ENCODE results near the gene MFN2. TPM values are rescaled to one million over a fixed set of nuclear protein-coding genes. Genes with fewer than 3 reads are reported as not detected.
"Not testable (repeated sequence)": the region's sequence is repeated elsewhere in the genome, so short reads cannot be mapped to it uniquely, and the experiment has no call there.

The MFN2 gene
- total RNA-seq, 1 experiment from 2014 or later, result 34.1 TPM

DNA sequence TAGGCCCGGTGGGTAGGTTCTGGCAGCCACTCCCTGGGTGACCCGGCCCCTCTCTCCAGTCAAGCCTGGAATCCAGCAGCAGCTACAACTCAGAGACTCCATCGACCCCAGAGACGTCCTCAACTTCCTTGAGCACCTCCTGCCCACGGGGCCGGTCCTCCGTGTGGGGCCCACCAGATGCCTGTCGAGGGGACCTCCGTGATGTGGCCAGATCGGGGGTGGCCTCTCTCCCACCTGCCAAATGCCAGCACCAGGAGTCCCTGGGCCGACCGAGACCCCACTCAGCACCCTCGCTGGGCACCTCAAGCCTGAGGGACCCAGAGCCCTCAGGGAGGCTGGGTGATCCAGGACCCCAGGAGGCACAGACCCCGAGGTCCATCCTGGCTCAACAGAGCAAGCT lies 41.8 kb downstream of the MFN2 start:
- Histone ChIP-seq H3K36me3 (ENCODE audit: insufficient read depth, low read length) (0 out of 2 replicates have a peak, but pooled peaks cover 2% of the 10 kb centered on the region), H3K27ac (ENCODE audit: low read length) (no peak overlapping the region), H4K20me1 (ENCODE audit: insufficient read depth, low read depth, low read length) (no peaks in the 10 kb centered on the region), H3K9me3 (ENCODE audit: low read length) (no peaks in the 10 kb centered on the region), H3K4me2 (ENCODE audit: low read depth, low read length, poor library complexity, severe bottlenecking) (no peak overlapping the region), H2AFZ (ENCODE audit: low read length) (no peak overlapping the region), H3K9me2 (replicated peaks; ENCODE audit: insufficient read depth, low read length) (no peaks in the 10 kb centered on the region), H3K79me2 (ENCODE audit: low read length) (peaks cover 19% of the 10 kb centered on the region), H3K9ac (ENCODE audit: low read length) (no peak overlapping the region), H3K4me3 (ENCODE audit: low read length) (no peak overlapping the region), H3K27me3 (ENCODE audit: low read length) (no peaks in the 10 kb centered on the region), H3K4me1 (ENCODE audit: low read length) (peaks cover 11% of the 10 kb centered on the region)
- DNase-seq, result no peak

DNA sequence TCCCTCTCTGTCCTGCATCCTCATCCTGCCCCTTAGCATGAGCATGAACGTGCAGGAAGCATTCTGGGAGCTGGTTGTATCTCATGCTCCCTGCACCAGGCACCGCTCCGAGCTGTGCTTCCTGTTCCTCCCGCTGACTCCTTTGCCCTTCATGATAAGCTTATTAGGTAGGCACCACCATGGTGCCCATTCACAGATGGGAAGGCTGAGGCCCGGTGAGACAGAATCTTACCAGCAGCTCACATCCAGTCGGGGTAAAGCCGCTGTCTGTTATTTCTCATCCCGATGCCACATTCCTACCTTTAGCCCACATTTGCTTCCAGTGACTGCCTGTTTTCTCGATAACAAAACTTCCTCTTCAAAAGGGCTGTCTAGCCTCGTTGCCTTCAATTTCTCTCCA lies 46.3 kb downstream of the MFN2 start:
- Histone ChIP-seq H2AFZ (ENCODE audit: low read length) (no peak overlapping the region), H3K4me1 (ENCODE audit: low read length) (peaks cover 10% of the 10 kb centered on the region), H3K27me3 (ENCODE audit: low read length) (no peaks in the 10 kb centered on the region), H3K79me2 (ENCODE audit: low read length) (peaks cover 1% of the 10 kb centered on the region), H3K9ac (ENCODE audit: low read length) (no peak overlapping the region), H4K20me1 (ENCODE audit: insufficient read depth, low read depth, low read length) (peaks cover 2% of the 10 kb centered on the region), H3K9me2 (replicated peaks; ENCODE audit: insufficient read depth, low read length) (no peaks in the 10 kb centered on the region), H3K36me3 (ENCODE audit: insufficient read depth, low read length) (0 out of 2 replicates have a peak, but pooled peaks cover 2% of the 10 kb centered on the region), H3K9me3 (ENCODE audit: low read length) (no peaks in the 10 kb centered on the region), H3K4me3 (ENCODE audit: low read length) (no peak overlapping the region), H3K27ac (ENCODE audit: low read length) (no peak overlapping the region), H3K4me2 (ENCODE audit: low read depth, low read length, poor library complexity, severe bottlenecking) (no peak overlapping the region)
- no peak for DNase-seq

DNA sequence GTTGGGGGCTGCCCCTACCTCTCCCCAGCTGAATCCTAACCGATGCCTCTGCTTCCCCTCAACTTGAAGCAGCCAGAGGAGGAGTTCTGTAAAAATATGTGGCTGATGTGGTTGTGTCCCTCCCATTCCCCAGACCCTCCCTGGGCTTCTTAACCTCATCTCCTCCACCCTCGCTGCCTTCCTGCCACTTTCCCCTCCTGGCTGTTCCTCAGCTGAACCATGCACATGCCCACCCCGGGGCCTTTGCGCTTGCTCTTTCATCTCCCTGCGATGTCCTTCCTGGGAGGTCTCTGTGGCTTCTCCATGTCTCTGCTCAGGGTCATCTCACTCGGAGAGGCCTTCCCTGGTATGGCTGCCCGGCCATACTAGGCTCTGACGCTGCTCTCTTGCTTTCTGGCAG lies 48.0 kb downstream of the MFN2 start:
- H2AFZ ChIP-seq (ENCODE audit: low read length), result no peak overlapping the region
- H3K4me1 ChIP-seq (ENCODE audit: low read length), result peaks cover 10% of the 10 kb centered on the region
- no peaks in the 10 kb centered on the region for H3K9me3 ChIP-seq (ENCODE audit: low read length)
- H3K4me2 ChIP-seq (ENCODE audit: low read depth, low read length, poor library complexity, severe bottlenecking), result no peak overlapping the region
- DNase-seq, result no peak
- peaks cover 10% of the 10 kb centered on the region for H4K20me1 ChIP-seq (ENCODE audit: insufficient read depth, low read depth, low read length)
- H3K27ac ChIP-seq (ENCODE audit: low read length), result no peak overlapping the region
- H3K9ac ChIP-seq (ENCODE audit: low read length), result no peak overlapping the region
- H3K36me3 ChIP-seq (ENCODE audit: insufficient read depth, low read length), result no peaks in the 10 kb centered on the region
- H3K79me2 ChIP-seq (ENCODE audit: low read length), result no peaks in the 10 kb centered on the region
- H3K27me3 ChIP-seq (ENCODE audit: low read length), result no peaks in the 10 kb centered on the region
- no peaks in the 10 kb centered on the region for H3K9me2 ChIP-seq (replicated peaks; ENCODE audit: insufficient read depth, low read length)
- no peak overlapping the region for H3K4me3 ChIP-seq (ENCODE audit: low read length)

DNA sequence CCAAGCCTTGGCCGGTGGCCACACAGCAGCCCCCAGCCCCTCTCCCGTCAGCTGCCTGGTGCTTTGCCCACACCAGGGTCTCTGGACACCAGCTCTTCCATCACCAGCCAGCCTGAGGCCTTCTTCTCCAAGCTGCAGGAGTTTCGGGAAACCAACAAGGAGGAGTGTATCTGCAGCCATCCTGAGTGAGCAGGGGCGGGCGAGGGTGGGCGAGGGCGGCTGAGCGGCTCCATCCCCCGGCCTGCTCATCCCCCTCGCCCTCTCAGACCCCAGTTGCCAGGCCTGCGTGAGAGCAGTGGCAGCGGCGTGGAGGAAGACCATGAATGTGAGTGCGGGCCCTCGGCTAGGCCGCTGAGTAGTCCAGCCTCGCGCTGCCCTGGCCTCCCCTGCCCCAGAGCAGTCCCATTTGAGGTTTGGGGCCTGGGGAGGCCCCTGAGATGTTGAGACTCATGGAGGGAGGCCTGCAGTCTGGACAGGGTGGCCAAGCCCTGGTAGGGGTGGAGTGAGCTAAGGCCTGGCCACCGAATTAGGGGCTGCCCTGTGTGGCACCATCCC lies 48.8 kb downstream of the MFN2 start:
- Histone ChIP-seq H3K4me3 (ENCODE audit: low read length) (no peak overlapping the region), H3K79me2 (ENCODE audit: low read length) (no peaks in the 10 kb centered on the region), H3K4me2 (ENCODE audit: low read depth, low read length, poor library complexity, severe bottlenecking) (no peak overlapping the region), H3K36me3 (ENCODE audit: insufficient read depth, low read length) (no peaks in the 10 kb centered on the region), H3K27ac (ENCODE audit: low read length) (no peak overlapping the region), H3K9me2 (replicated peaks; ENCODE audit: insufficient read depth, low read length) (no peaks in the 10 kb centered on the region), H3K4me1 (ENCODE audit: low read length) (peaks cover 10% of the 10 kb centered on the region), H3K27me3 (ENCODE audit: low read length) (no peaks in the 10 kb centered on the region), H4K20me1 (ENCODE audit: insufficient read depth, low read depth, low read length) (peaks cover 10% of the 10 kb centered on the region), H3K9me3 (ENCODE audit: low read length) (no peaks in the 10 kb centered on the region), H2AFZ (ENCODE audit: low read length) (no peak overlapping the region), H3K9ac (ENCODE audit: low read length) (no peak overlapping the region)
- no peak for DNase-seq

DNA sequence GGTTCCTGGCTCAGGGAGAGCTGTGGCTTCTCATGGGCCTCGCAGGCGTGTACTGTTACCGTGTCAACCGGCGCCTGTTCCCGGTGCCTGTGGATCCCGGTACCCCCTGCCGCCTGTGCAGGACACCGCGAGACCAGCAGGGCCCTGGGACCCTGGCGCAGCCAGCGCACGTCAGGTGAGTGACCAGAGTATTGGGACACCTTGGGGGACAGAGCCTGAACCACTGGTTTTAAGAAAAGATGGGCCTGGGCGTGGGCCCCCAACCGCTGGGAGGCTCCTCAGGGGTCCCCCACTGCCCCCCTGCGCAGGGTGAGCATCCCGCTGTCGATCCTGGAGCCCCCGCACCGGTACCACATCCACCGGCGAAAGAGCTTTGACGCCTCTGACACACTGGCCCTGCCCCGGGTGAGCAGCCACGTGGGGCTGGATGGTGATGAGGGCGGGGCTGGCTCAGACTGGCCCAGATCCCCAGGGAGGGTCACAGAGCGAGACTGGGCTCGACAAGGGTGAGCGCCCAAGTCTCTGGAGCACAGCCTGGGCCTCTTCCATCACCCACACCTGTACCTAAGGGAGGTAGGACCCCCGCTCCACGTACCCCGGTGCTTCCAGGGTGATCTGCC lies 49.6 kb downstream of the MFN2 start:
- no peak overlapping the region for H3K27ac ChIP-seq (ENCODE audit: low read length)
- peaks cover 10% of the 10 kb centered on the region for H4K20me1 ChIP-seq (ENCODE audit: insufficient read depth, low read depth, low read length)
- no peak overlapping the region for H2AFZ ChIP-seq (ENCODE audit: low read length)
- no peaks in the 10 kb centered on the region for H3K79me2 ChIP-seq (ENCODE audit: low read length)
- H3K36me3 ChIP-seq (ENCODE audit: insufficient read depth, low read length), result no peaks in the 10 kb centered on the region
- H3K4me1 ChIP-seq (ENCODE audit: low read length), result peaks cover 10% of the 10 kb centered on the region
- H3K4me3 ChIP-seq (ENCODE audit: low read length), result no peak overlapping the region
- no peaks in the 10 kb centered on the region for H3K9me3 ChIP-seq (ENCODE audit: low read length)
- H3K9ac ChIP-seq (ENCODE audit: low read length), result no peak overlapping the region
- peak; percentile 70 for DNase-seq
- no peak overlapping the region for H3K4me2 ChIP-seq (ENCODE audit: low read depth, low read length, poor library complexity, severe bottlenecking)
- H3K27me3 ChIP-seq (ENCODE audit: low read length), result no peaks in the 10 kb centered on the region
- H3K9me2 ChIP-seq (replicated peaks; ENCODE audit: insufficient read depth, low read length), result no peaks in the 10 kb centered on the region

DNA sequence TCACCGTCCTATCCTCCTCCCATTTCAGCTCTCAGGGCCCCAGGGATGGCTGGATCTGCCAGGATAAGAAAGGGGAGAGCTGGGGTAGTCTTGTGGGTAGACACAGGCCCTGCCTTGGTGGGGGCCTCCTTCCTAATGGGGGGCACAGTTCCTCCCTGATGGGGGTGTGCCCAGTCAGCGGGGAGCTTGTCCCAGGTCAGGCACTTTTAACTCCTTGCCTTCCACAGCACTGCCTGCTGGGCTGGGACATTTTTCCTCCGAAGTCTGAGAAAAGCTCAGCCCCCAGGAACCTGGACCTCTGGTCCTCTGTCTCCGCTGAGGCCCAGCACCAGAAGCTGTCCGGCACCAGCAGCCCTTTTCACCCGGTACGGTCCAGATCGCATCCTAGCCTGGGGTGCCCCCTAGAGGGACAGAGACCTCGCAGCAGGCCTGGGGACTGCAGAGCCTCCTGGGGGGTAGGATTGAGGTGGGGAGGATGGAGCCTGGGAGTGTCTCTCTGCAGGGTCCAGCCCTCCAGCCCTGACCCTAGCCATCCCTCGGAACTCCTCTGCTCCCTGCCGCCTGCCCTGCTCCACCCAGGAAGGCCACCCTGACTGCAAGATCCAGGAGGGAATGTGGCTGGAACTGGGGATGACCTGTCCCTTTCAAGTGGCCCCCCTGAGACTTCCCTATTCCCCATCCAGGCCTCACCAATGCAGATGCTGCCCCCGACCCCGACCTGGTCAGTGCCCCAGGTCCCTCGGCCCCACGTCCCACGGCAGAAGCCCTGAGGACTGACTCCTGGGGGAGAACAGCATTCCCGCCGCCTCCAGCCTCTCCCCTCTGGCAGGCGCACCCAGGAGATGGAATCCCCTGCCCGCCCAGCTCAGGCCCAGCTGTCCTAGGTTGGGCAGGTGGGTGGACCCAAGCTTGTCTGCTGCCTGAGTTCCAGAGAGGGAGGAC lies 51.1 kb downstream of the MFN2 start:
- peaks cover 10% of the 10 kb centered on the region for H4K20me1 ChIP-seq (ENCODE audit: insufficient read depth, low read depth, low read length)
- DNase-seq, result peak; percentile 77
- H3K9me3 ChIP-seq (ENCODE audit: low read length), result no peaks in the 10 kb centered on the region
- no peaks in the 10 kb centered on the region for H3K27me3 ChIP-seq (ENCODE audit: low read length)
- H3K4me2 ChIP-seq (ENCODE audit: low read depth, low read length, poor library complexity, severe bottlenecking), result no peak overlapping the region
- H3K9me2 ChIP-seq (replicated peaks; ENCODE audit: insufficient read depth, low read length), result no peaks in the 10 kb centered on the region
- H3K36me3 ChIP-seq (ENCODE audit: insufficient read depth, low read length), result no peaks in the 10 kb centered on the region
- peaks cover 10% of the 10 kb centered on the region for H3K4me1 ChIP-seq (ENCODE audit: low read length)
- no peak overlapping the region for H3K4me3 ChIP-seq (ENCODE audit: low read length)
- H2AFZ ChIP-seq (ENCODE audit: low read length), result no peak overlapping the region
- H3K79me2 ChIP-seq (ENCODE audit: low read length), result no peaks in the 10 kb centered on the region
- no peak overlapping the region for H3K9ac ChIP-seq (ENCODE audit: low read length)
- H3K27ac ChIP-seq (ENCODE audit: low read length), result no peak overlapping the region

DNA sequence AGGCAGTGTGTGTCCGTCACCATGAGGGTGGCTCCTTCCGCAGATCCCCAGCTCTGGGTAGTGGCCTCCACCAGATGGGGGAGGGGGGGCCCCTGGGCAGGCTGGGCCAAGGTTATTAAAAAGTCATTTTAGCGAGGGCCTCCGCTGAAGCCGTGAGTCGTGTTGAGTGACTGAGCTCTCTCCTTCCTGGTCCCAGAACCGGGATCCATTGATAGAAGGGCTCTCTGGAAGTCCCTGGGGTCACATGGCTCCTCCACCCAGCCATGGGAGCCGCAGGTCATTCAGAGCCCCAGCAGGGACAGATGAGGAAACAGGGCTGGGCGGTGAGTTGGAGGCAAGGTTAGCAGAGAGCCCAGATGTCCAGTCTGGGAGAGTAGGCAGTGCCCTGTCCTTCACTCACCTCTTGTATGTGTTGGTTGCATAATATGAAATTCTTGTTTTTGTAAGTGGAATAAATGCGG lies 51.9 kb downstream of the MFN2 start:
- H3K9ac ChIP-seq (ENCODE audit: low read length), result no peak overlapping the region
- no peaks in the 10 kb centered on the region for H3K36me3 ChIP-seq (ENCODE audit: insufficient read depth, low read length)
- H4K20me1 ChIP-seq (ENCODE audit: insufficient read depth, low read depth, low read length), result peaks cover 10% of the 10 kb centered on the region
- no peak overlapping the region for H3K4me3 ChIP-seq (ENCODE audit: low read length)
- H3K4me1 ChIP-seq (ENCODE audit: low read length), result peaks cover 10% of the 10 kb centered on the region
- no peak overlapping the region for H3K4me2 ChIP-seq (ENCODE audit: low read depth, low read length, poor library complexity, severe bottlenecking)
- no peak overlapping the region for H2AFZ ChIP-seq (ENCODE audit: low read length)
- no peaks in the 10 kb centered on the region for H3K9me3 ChIP-seq (ENCODE audit: low read length)
- no peak overlapping the region for H3K27ac ChIP-seq (ENCODE audit: low read length)
- no peaks in the 10 kb centered on the region for H3K9me2 ChIP-seq (replicated peaks; ENCODE audit: insufficient read depth, low read length)
- H3K79me2 ChIP-seq (ENCODE audit: low read length), result no peaks in the 10 kb centered on the region
- DNase-seq, result no peak
- no peaks in the 10 kb centered on the region for H3K27me3 ChIP-seq (ENCODE audit: low read length)

DNA sequence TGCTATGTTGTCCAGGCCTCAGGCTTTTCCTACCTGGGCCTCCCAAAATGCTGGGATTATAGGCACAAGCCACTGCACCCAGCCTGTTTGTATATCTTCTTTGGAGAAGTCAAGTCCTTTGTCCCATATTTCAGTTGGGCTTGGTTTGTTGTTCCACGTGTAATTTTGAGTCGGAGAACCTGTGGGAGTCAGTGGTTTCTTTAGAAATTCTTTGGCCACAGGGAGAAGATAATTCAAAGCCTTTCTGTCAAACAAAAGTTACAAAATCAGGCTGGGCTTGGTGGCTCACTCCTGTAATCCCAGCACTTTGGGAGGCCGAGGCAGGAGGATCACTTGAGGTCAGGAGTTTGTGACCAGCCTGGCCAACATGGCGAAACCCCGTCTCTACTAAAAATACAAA lies 53.2 kb downstream of the MFN2 start:
- not testable (repeated sequence) for H3K4me2 ChIP-seq (ENCODE audit: low read depth, low read length, poor library complexity, severe bottlenecking); H3K4me3 ChIP-seq (ENCODE audit: low read length); H3K79me2 ChIP-seq (ENCODE audit: low read length); H2AFZ ChIP-seq (ENCODE audit: low read length); H3K9me2 ChIP-seq (replicated peaks; ENCODE audit: insufficient read depth, low read length); H3K9me3 ChIP-seq (ENCODE audit: low read length); H3K36me3 ChIP-seq (ENCODE audit: insufficient read depth, low read length); DNase-seq; H3K4me1 ChIP-seq (ENCODE audit: low read length); H3K9ac ChIP-seq (ENCODE audit: low read length); H3K27ac ChIP-seq (ENCODE audit: low read length); H3K27me3 ChIP-seq (ENCODE audit: low read length)
- peaks cover 10% of the 10 kb centered on the region for H4K20me1 ChIP-seq (ENCODE audit: insufficient read depth, low read depth, low read length)

Measured in Karpas-422 (cell line).